Vagina (tissue), 2 donors: ENCODE data around the gene QRFP.

Experiments
- CTCF ChIP-seq, 3 experiments: fragments of 450-650 bp in 2 of 3; fragments of 200-600 bp in 1 of 3; sonication (generic) in 1 of 3; IDR thresholded peaks; one replicate each; pipeline ENCODE4 v1.5.1; 2017 to 2019; ENCODE audit warnings: antibody characterized with exemption in 3 of 3, mild to moderate bottlenecking in 2 of 3, moderate library complexity in 2 of 3
- POLR2A ChIP-seq, 2 donors: fragments of 450-650 bp; IDR thresholded peaks; one replicate each; pipeline ENCODE4 v1.6.1; 2017; ENCODE audit warnings: antibody characterized with exemption in 2 of 2, mild to moderate bottlenecking in 2 of 2, moderate library complexity in 2 of 2

GRCh38 chr9:130871395-130872062 lies 25.1 kb downstream of the QRFP start:
- TF ChIP-seq CTCF (IDR thresholded peaks at IDR 0.05) = no peak
- TF ChIP-seq POLR2A (IDR thresholded peaks at IDR 0.05) = no peak
